Pons (tissue), 1 donor: Measurements from ENCODE around the gene PPP1R10.
A peak's percentile ranks its signal among the peaks of the same experiment; 100 is the strongest.

ENCODE experiments used
- DNase-seq: peaks from one replicate; pipeline ENCODE4 v3.0.0-alpha.2; 2016; ENCODE audit warnings: low spot score

Gene PPP1R10

GRCh38 chr6:30619561-30619960 is 2.5 kb upstream of the PPP1R10 start:
- DNase-seq: no peak

GRCh38 chr6:30618270-30618797 is 1.3 kb upstream of the PPP1R10 start:
- peak; percentile 39 for DNase-seq

GRCh38 chr6:30617565-30618269 is 674 bp upstream of the PPP1R10 start, which contains the start of gene MRPS18B:
Gene MRPS18B (plus strand): TSS chr6:30617840. CDS start chr6:30617866, 26 bp downstream.
- peak; percentile 99 for DNase-seq

- DNase-seq: peak; percentile 61
Observed at GRCh38 chr6:30615958-30616810, 859 bp downstream of the PPP1R10 start.

GRCh38 chr6:30615219-30615957 is 1.7 kb downstream of the PPP1R10 start:
- DNase-seq: peak; percentile 81

- peak; percentile 100 for DNase-seq
Observed at GRCh38 chr6:30614843-30615218, 2.2 kb downstream of the PPP1R10 start.

GRCh38 chr6:30614044-30614842 is 2.8 kb downstream of the PPP1R10 start:
- DNase-seq: no peak

- no peak for DNase-seq
Observed at GRCh38 chr6:30613251-30614043, 3.6 kb downstream of the PPP1R10 start.

- DNase-seq: no peak
Observed at GRCh38 chr6:30612687-30613248, 4.3 kb downstream of the PPP1R10 start.

- DNase-seq: no peak
Observed at GRCh38 chr6:30612213-30612612, 4.8 kb downstream of the PPP1R10 start.

GRCh38 chr6:30611856-30612194 is 5.2 kb downstream of the PPP1R10 start:
- DNase-seq: no peak

- DNase-seq: no peak
Observed at GRCh38 chr6:30611150-30611855, 5.7 kb downstream of the PPP1R10 start.

GRCh38 chr6:30610065-30610464 is 7.0 kb downstream of the PPP1R10 start:
- no peak for DNase-seq

- DNase-seq: no peak
Observed at GRCh38 chr6:30603961-30604360, 13.1 kb downstream of the PPP1R10 start.

GRCh38 chr6:30601815-30602641 is 15.0 kb downstream of the PPP1R10 start:
- no peak for DNase-seq

GRCh38 chr6:30601436-30601814 is 15.6 kb downstream of the PPP1R10 start:
- DNase-seq: no peak

- DNase-seq: no peak
Observed at GRCh38 chr6:30600451-30600961, 16.5 kb downstream of the PPP1R10 start.

GRCh38 chr6:30599625-30600324 is 17.3 kb downstream of the PPP1R10 start:
- no peak for DNase-seq
